HepG2 (cell line): ENCODE measurements around the gene KANSL1. TPM values are rescaled to one million over a fixed set of nuclear protein-coding genes. Genes with fewer than 3 reads are reported as not detected.

Experiments used
- ATAC-seq: fragments of 200-7000 bp; cut with Tn5 transposase; 3 replicates; pipeline ENCODE4 v1.9.1; 2020; ENCODE audit warnings: mild to moderate bottlenecking, moderate library complexity
- BruUV-seq: library from RNA; stranded (reverse); fragments of 400-500 nt; replicated peaks from 2 replicates; lab custom pipeline; 2021; lab: Mats Ljungman, UMichigan
- CTCF ChIA-PET: fragments of 300-600 bp; formaldehyde crosslinking; extraction: SDS; loops from one replicate; lab custom pipeline; 2021; ENCODE audit warnings: low total read pairs, inconsistent platforms, low intra/inter-chr PET ratio; lab: Yijun Ruan, JAX
- POLR2A ChIA-PET: fragments of 350-600 bp; sonication (Branson Sonifier 250); formaldehyde crosslinking; loops from one replicate; lab custom pipeline; 2020; ENCODE audit warnings: antibody characterized with exemption, inconsistent platforms; lab: Yijun Ruan, JAX
- DNase-seq: peaks from one replicate; pipeline ENCODE4 v3.0.0-alpha.2; 2015; ENCODE audit warnings: low spot score
- FAIRE-seq: peaks from 3 replicates; lab custom pipeline; 2011; peaks lifted over from hg19 to GRCh38; lab: Jason Lieb, UNC
- H2AFZ ChIP-seq: one replicate; pipeline ENCODE4 v1.6.1; 2011; ENCODE audit warnings: low read length, inconsistent platforms
- H3K27ac ChIP-seq: fragments of 300-600 bp; 3 replicates; pipeline ENCODE4 v1.8.0; 2011; ENCODE audit warnings: mixed run types, mild to moderate bottlenecking, mixed read lengths, low read length, inconsistent platforms; ENCODE audit not compliant: insufficient read depth; ENCODE audit errors: extremely low read length
- H3K27me3 ChIP-seq, 2 experiments: fragments of 200-600 bp in 1 of 2; 2 replicates in 1 of 2; 3 replicates in 1 of 2; pipeline versions ENCODE4 v1.6.0 to v1.8.0; 2011; ENCODE audit warnings: low read length in 2 of 2, mild to moderate bottlenecking in 2 of 2, moderate library complexity in 2 of 2, inconsistent platforms in 1 of 2; ENCODE audit not compliant: insufficient read depth in 2 of 2, control insufficient read depth in 1 of 2
- H3K36me3 ChIP-seq, 2 experiments: fragments of 200-600 bp in 1 of 2; replicated peaks in 1 of 2; 2 replicates in 1 of 2; 3 replicates in 1 of 2; pipeline versions ENCODE4 v1.5.1 to v1.8.0; 2011; ENCODE audit warnings: low read length in 2 of 2, inconsistent platforms in 1 of 2; ENCODE audit not compliant: insufficient read depth in 2 of 2, control insufficient read depth in 1 of 2
- H3K4me1 ChIP-seq: 2 replicates; pipeline ENCODE4 v1.5.1; 2012; ENCODE audit warnings: low read length, inconsistent platforms; ENCODE audit not compliant: insufficient read depth
- H3K4me2 ChIP-seq: 2 replicates; pipeline ENCODE4 v1.6.0; 2011; ENCODE audit warnings: low read depth, low read length, inconsistent platforms
- H3K4me3 ChIP-seq, 3 experiments: fragments of 200-600 bp in 1 of 3; sonication (generic), shearing (Covaris generic) in 1 of 3; replicated peaks in 1 of 3; 2 replicates each; pipeline ENCODE4 v1.5.1; 2011 to 2016; ENCODE audit warnings: low read length in 3 of 3, inconsistent platforms in 2 of 3, low read depth in 2 of 3, mild to moderate bottlenecking in 2 of 3, control low read depth in 1 of 3, mixed read lengths in 1 of 3; ENCODE audit not compliant: insufficient read depth in 1 of 3
- H3K79me2 ChIP-seq: one replicate; pipeline ENCODE4 v1.6.1; 2011; ENCODE audit warnings: low read length, inconsistent platforms; ENCODE audit not compliant: insufficient read depth
- H3K9ac ChIP-seq: 2 replicates; pipeline ENCODE4 v1.6.0; 2011; ENCODE audit warnings: mild to moderate bottlenecking, low read depth, low read length, inconsistent platforms; ENCODE audit not compliant: insufficient read depth
- H3K9me3 ChIP-seq: 2 replicates; pipeline ENCODE4 v1.5.1; 2012; ENCODE audit warnings: mild to moderate bottlenecking, low read length
- H4K20me1 ChIP-seq: 2 replicates; pipeline ENCODE4 v1.6.0; 2011; ENCODE audit warnings: inconsistent platforms, mild to moderate bottlenecking, low read length, moderate library complexity; ENCODE audit not compliant: insufficient read depth
- PAF1 ChIP-seq: IDR thresholded peaks from 2 replicates; pipeline ENCODE4 v1.6.1; 2016; ENCODE audit warnings: missing genetic modification reagents, missing compliant biosample characterization
- POLR2A ChIP-seq, 2 experiments: IDR thresholded peaks; 2 replicates each; pipeline ENCODE4 v1.6.1; 2011; ENCODE audit warnings: low read depth in 2 of 2, low read length in 2 of 2, mild to moderate bottlenecking in 1 of 2, moderate library complexity in 1 of 2; ENCODE audit not compliant: insufficient read depth in 1 of 2
- RBM22 ChIP-seq: fragments of 200-400 bp; formaldehyde crosslinking; optimal IDR thresholded peaks from 2 replicates; pipeline ENCODE3; 2017; ENCODE audit warnings: mild to moderate bottlenecking, low read length, moderate library complexity
- THYN1 ChIP-seq: sonication (generic); formaldehyde crosslinking; IDR thresholded peaks from 2 replicates; pipeline ENCODE4 v1.8.1; 2023; ENCODE audit warnings: low read depth, mild to moderate bottlenecking, moderate library complexity, missing genetic modification reagents, borderline replicate concordance
- ZNF207 ChIP-seq: fragments of 450-650 bp; IDR thresholded peaks from 2 replicates; pipeline ENCODE4 v1.6.1; 2016; ENCODE audit warnings: antibody characterized with exemption, borderline replicate concordance
- ZNF451 ChIP-seq: sonication (generic); formaldehyde crosslinking; IDR thresholded peaks from 2 replicates; pipeline ENCODE4 v1.5.0; 2020; ENCODE audit warnings: mild to moderate bottlenecking, missing genetic modification reagents
- WGBS: methylation state at CpG from one replicate; pipeline ENCODE4 v1.1.6; 2017; ENCODE audit warnings: low lambda C conversion rate; 5-methylcytosine and 5-hydroxymethylcytosine counted together
- in situ Hi-C: cut with HindIII; loops from 2 replicates; pipeline ENCODE4 v1.10.0; 2017; ENCODE audit warnings: low pct_unique_long_range_greater_than_20kb; ENCODE audit not compliant: extremely low pct_ligation_motif_present
- intact Hi-C: fragments of 100-400 bp; cut with micrococcal nuclease; formaldehyde crosslinking; loops from one replicate; pipeline ENCODE4 v1.10.0; 2022; ENCODE audit not compliant: unreplicated experiment
- polyA plus RNA-seq, 8 experiments: library from polyadenylated mRNA; depleted of rRNA in 3 of 8; stranded (reverse) in 7 of 8; unstranded in 1 of 8; fragments of >200 nt; fragmentation: Illumina TruSeq in 4 of 8; extraction: Trizol in 4 of 8; gene quantifications; 2 replicates each; pipeline versions ENCODE4 v1.2.1 to v1.2.3, GENCODE V29; 2011 to 2016; ENCODE audit warnings: low read depth in 4 of 8, missing spikeins in 1 of 8, mixed read lengths in 1 of 8; ENCODE audit not compliant: insufficient read depth in 1 of 8
- total RNA-seq, 5 experiments: library from RNA; depleted of rRNA; stranded (reverse); fragments of >200 nt; fragmentation: Illumina TruSeq; extraction: Trizol; gene quantifications; 2 replicates each; pipeline ENCODE4 v1.2.3, GENCODE V29; 2016; ENCODE audit warnings: low read depth in 1 of 5

KANSL1 gene
- total and polyA plus RNA-seq, 2 of the 13 experiments (the other 11 are each of a cell fraction or from before 2014, with no cell fraction given) = 24.0 to 59.6 TPM

GRCh38 chr17:46025510-46026165 lies 167.6 kb downstream of the KANSL1 start:
- H3K27ac ChIP-seq = no peak overlapping the region
- intact Hi-C loops = no loop called here
- POLR2A ChIA-PET = no interaction called here
- H3K4me1 ChIP-seq = no peaks in the 10 kb centered on the region
- CTCF ChIA-PET = no interaction called here
- no peak for FAIRE-seq
- no peaks in the 10 kb centered on the region for H3K79me2 ChIP-seq
- H3K36me3 ChIP-seq = peaks cover 14 to 35% of the 10 kb centered on the region in 2 experiments
- no peak overlapping the region for H2AFZ ChIP-seq
- no peak overlapping the region for H3K9ac ChIP-seq
- no peaks in the 10 kb centered on the region for H4K20me1 ChIP-seq
- DNase-seq = no peak
- BruUV-seq = no TSS peak
- WGBS = 94% methylated on average over 8 of the region's 8 CpGs
- H3K4me2 ChIP-seq = no peak overlapping the region
- H3K4me3 ChIP-seq = no peak overlapping the region
- in situ Hi-C loops = no loop called here
- peak; percentile 94 for TF ChIP-seq RBM22
- TF ChIP-seq POLR2A (IDR thresholded peaks at IDR 0.05; ENCODE audit: insufficient read depth in 1 of 2, low read depth in 2 of 2, low read length in 2 of 2) = 0 out of 4 replicates have a peak, but pooled peaks of 1 of the 2 experiments have one; percentile 4
- TF ChIP-seq ZNF207 = no peak
- TF ChIP-seq ZNF451 (CRISPR knock-in tag) = no peak
- peak; percentile 28 for ATAC-seq
- H3K9me3 ChIP-seq = no peaks in the 10 kb centered on the region
- H3K27me3 ChIP-seq = no peaks in the 10 kb centered on the region

GRCh38 chr17:46025060-46025459 lies 168.2 kb downstream of the KANSL1 start:
- no peak for FAIRE-seq
- Histone ChIP-seq H3K79me2 (no peaks in the 10 kb centered on the region), H4K20me1 (no peaks in the 10 kb centered on the region), H3K36me3 (peaks cover 12 to 29% of the 10 kb centered on the region in 2 experiments; a peak in 4 of 5 replicates), H3K9ac (no peak overlapping the region), H2AFZ (no peak overlapping the region), H3K4me1 (no peaks in the 10 kb centered on the region), H3K9me3 (no peaks in the 10 kb centered on the region), H3K27ac (no peak overlapping the region), H3K4me2 (no peak overlapping the region), H3K27me3 (no peaks in the 10 kb centered on the region), H3K4me3 (no peak overlapping the region)
- BruUV-seq = no TSS peak
- TF ChIP-seq THYN1 (CRISPR knock-in tag) (no peak), PAF1 (CRISPR knock-in tag) (0 out of 2 replicates have a peak, but pooled peaks have one; percentile 63)
- intact Hi-C loops (no loop called here), in situ Hi-C loops (no loop called here)
- WGBS = 97% methylated on average over 10 of the region's 10 CpGs
- CTCF ChIA-PET = no interaction called here
- DNase-seq = no peak
- ATAC-seq = peak; percentile 13
- POLR2A ChIA-PET = no interaction called here
